ENCODE data around the gene CPEB2. TPM values are rescaled to one million over a fixed set of nuclear protein-coding genes. Genes with fewer than 3 reads are reported as not detected.

Gene CPEB2
- total RNA-seq, 1 experiment from 2014 or later = 10.5 TPM

DNA sequence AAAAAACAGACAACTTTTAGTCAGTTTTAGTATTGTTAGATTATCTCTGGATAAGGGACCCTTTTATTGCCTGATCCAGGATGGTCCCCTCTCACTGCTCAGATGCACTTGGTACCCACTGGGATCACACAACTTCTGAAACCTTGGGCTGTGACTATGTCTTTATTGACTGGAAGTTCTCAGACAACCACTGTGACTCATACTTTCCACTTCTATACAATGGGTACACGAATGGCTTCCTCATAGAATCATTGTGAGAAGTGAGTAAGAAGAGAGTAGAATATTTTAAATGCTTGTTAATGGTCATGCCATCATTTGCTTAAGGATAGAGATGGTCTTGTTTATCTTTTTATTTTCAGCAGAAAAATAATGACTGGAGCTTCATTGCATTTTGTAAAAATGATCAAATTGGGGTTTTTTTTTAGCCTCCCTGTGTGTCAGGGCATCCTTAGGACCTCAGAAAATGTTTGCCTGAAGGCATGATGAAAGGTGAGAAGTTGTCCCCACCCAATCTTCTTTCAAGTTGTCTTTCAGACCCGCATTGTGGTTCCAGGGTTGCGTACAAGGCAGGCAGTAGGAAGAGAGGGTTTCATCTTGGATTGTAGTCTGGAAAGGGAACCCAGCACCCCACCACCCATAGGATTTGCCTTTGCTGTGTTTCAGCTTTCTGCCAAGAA lies 115.1 kb downstream of the CPEB2 start:
- DNase-seq (ENCODE audit: low read depth) = no peak

GRCh38 chr4:15118292-15118691 lies 116.0 kb downstream of the CPEB2 start:
- no peak for DNase-seq (ENCODE audit: low read depth)

Data from RPMI7951 (cell line).